ENCODE measurements around the gene AGBL1. TPM values are rescaled to one million over a fixed set of nuclear protein-coding genes. Genes with fewer than 3 reads are reported as not detected.

AGBL1 gene
- total RNA-seq, 2 donors from 2014 or later: not detected

- intact Hi-C loops (cut with DNase I): no loop called here
- Histone ChIP-seq H3K9me3 (no peaks in the 10 kb centered on the region), H3K27ac (no peak overlapping the region)
These were observed 232.1 kb downstream of the AGBL1 start for GRCh38 chr15:86311568-86312280.

GRCh38 chr15:86312486-86312885 lies 232.8 kb downstream of the AGBL1 start:
- Histone ChIP-seq H3K9me3 (no peaks in the 10 kb centered on the region), H3K36me3 (replicated peaks in 1 of 2; ENCODE audit: insufficient read depth in 1 of 2, low read depth in 2 of 2) (no peaks in the 10 kb centered on the region), H3K27ac (no peak overlapping the region), H3K4me1 (no peaks in the 10 kb centered on the region), H3K4me3 (no peak overlapping the region), H3K27me3 (no peaks in the 10 kb centered on the region)
- no peak for ATAC-seq
- 51 to 58% methylated on average over 4 of the region's 4 CpGs for WGBS, 2 donors
- intact Hi-C loops (cut with DNase I): no loop called here
- no peak for DNase-seq
- no peak for TF ChIP-seq POLR2A (IDR thresholded peaks at IDR 0.05)
- TF ChIP-seq, protein P1, sequence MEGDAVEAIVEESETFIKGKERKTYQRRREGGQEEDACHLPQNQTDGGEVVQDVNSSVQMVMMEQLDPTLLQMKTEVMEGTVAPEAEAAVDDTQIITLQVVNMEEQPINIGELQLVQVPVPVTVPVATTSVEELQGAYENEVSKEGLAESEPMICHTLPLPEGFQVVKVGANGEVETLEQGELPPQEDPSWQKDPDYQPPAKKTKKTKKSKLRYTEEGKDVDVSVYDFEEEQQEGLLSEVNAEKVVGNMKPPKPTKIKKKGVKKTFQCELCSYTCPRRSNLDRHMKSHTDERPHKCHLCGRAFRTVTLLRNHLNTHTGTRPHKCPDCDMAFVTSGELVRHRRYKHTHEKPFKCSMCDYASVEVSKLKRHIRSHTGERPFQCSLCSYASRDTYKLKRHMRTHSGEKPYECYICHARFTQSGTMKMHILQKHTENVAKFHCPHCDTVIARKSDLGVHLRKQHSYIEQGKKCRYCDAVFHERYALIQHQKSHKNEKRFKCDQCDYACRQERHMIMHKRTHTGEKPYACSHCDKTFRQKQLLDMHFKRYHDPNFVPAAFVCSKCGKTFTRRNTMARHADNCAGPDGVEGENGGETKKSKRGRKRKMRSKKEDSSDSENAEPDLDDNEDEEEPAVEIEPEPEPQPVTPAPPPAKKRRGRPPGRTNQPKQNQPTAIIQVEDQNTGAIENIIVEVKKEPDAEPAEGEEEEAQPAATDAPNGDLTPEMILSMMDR (IDR thresholded peaks at IDR 0.05): no peak

More at GRCh38 chr15:86311568-86312280, 232.1 kb downstream of the AGBL1 start:
- Histone ChIP-seq H3K4me3 (no peak overlapping the region), H3K36me3 (replicated peaks in 1 of 2; ENCODE audit: insufficient read depth in 1 of 2, low read depth in 2 of 2) (no peaks in the 10 kb centered on the region), H3K27me3 (no peaks in the 10 kb centered on the region), H3K4me1 (no peaks in the 10 kb centered on the region)
- TF ChIP-seq POLR2A (IDR thresholded peaks at IDR 0.05): no peak
- TF ChIP-seq, protein P1 (IDR thresholded peaks at IDR 0.05): no peak
- ATAC-seq: no peak
- DNase-seq: no peak
- WGBS, 2 donors: 63% methylated on average over 9 of the region's 9 CpGs

DNA sequence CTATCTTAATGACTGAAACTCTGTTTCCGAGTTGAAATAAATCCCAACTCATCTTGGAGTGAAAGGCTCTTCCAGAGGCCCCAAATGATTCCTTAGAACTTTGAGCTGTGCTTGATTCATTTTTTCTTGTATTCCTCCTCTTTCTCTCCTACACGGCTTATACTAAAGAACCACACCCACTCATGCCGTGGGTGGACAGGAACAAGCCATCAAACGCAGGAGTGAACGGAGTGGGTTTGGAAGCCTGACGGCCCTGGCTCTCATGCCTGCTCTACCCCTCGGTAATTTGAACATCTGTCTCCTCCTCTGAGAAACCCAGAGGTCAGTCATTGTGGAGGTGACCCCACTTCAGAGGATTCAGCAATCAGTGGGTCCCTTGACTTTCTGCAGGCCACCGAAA lies 236.5 kb downstream of the AGBL1 start:
- Histone ChIP-seq H3K27me3 (no peaks in the 10 kb centered on the region), H3K36me3 (replicated peaks in 1 of 2; ENCODE audit: insufficient read depth in 1 of 2, low read depth in 2 of 2) (no peaks in the 10 kb centered on the region), H3K9me3 (no peaks in the 10 kb centered on the region), H3K4me3 (no peak overlapping the region), H3K27ac (no peak overlapping the region), H3K4me1 (no peaks in the 10 kb centered on the region)
- intact Hi-C loops (cut with DNase I): no loop called here
- DNase-seq (no peak), ATAC-seq (no peak)
- WGBS, 2 donors: 47 to 55% methylated on average over 8 of the region's 8 CpGs
- no peak for TF ChIP-seq POLR2A (IDR thresholded peaks at IDR 0.05)
- TF ChIP-seq, protein P1 (IDR thresholded peaks at IDR 0.05): no peak

DNA sequence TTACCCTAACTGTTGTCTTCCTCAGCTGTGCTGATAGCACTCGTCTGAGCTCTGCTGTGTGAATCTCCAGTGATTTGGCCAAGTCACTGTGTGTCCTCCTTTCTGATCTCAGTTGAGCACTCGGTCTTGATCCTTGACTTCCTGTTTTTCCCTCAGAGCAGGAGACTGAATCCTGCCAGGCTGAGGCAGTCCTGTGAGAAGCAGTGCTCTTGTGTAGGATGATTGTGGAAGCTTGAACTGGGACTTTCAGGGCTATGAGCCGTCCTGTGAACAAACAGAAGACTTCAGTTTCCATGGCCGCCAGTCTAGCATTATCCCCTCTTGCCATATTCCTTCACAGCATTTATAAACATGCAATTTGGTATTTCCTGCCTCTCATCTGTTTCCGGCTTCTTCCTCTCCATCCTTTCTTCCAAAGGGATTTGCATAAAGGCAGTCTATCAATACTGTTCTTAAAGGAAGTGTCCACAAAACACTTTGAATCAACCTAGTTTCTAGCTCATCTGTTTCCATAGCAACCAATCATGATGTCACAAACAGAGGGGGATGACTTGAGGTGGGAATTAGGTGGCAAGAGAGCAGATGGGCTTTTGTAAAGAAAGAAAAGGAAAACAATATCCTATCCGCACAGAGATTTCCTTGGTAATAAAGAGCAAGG lies 237.2 kb downstream of the AGBL1 start:
- H3K9me3 ChIP-seq: no peaks in the 10 kb centered on the region
- intact Hi-C loops (cut with DNase I): no loop called here
- WGBS, 2 donors: 23% methylated on average over 6 of the region's 6 CpGs
- H3K27ac ChIP-seq: no peak overlapping the region
- H3K4me1 ChIP-seq: no peaks in the 10 kb centered on the region
- no peaks in the 10 kb centered on the region for H3K27me3 ChIP-seq
- DNase-seq: no peak
- H3K4me3 ChIP-seq: no peak overlapping the region
- no peaks in the 10 kb centered on the region for H3K36me3 ChIP-seq (replicated peaks in 1 of 2; ENCODE audit: insufficient read depth in 1 of 2, low read depth in 2 of 2)
- no peak for ATAC-seq
- TF ChIP-seq, protein P1 (IDR thresholded peaks at IDR 0.05): no peak
- TF ChIP-seq POLR2A (IDR thresholded peaks at IDR 0.05): no peak
